ENCODE results near the gene CLINT1.
"Not testable (repeated sequence)": the region's sequence is repeated elsewhere in the genome, so short reads cannot be mapped to it uniquely, and the experiment has no call there.

The CLINT1 gene

GRCh38 chr5:157860898-157861890 lies 2.2 kb upstream of the CLINT1 start:
- no peak overlapping the region for H3K4me3 ChIP-seq (ENCODE audit: low read length)
- TF ChIP-seq CTCF (conservative IDR thresholded peaks at IDR 0.05; ENCODE audit: low read length) = no peak
- no peak for DNase-seq (ENCODE audit: low read depth)

- no peak for TF ChIP-seq CTCF (conservative IDR thresholded peaks at IDR 0.05; ENCODE audit: low read length)
- H3K4me3 ChIP-seq (ENCODE audit: low read length) = no peak overlapping the region; the same call in none of the 2 replicates
- DNase-seq (ENCODE audit: low read depth) = no peak
Observed at GRCh38 chr5:157859227-157859575, 256 bp upstream of the CLINT1 start.

- TF ChIP-seq CTCF (conservative IDR thresholded peaks at IDR 0.05; ENCODE audit: low read length) = no peak
- peak; percentile 42 for DNase-seq (ENCODE audit: low read depth)
- H3K4me3 ChIP-seq (ENCODE audit: low read length) = peak overlapping the region; percentile 93
Observed at GRCh38 chr5:157857816-157858526, 974 bp downstream of the CLINT1 start.

GRCh38 chr5:157855404-157855994 lies 3.4 kb downstream of the CLINT1 start:
- peak; percentile 81 for TF ChIP-seq CTCF (conservative IDR thresholded peaks at IDR 0.05; ENCODE audit: low read length)
- peak; percentile 69 for DNase-seq (ENCODE audit: low read depth)
- no peak overlapping the region for H3K4me3 ChIP-seq (ENCODE audit: low read length)

GRCh38 chr5:157853365-157853764 lies 5.6 kb downstream of the CLINT1 start:
- H3K4me3 ChIP-seq (ENCODE audit: low read length); DNase-seq (ENCODE audit: low read depth): not testable (repeated sequence)

GRCh38 chr5:157845914-157846598 lies 12.9 kb downstream of the CLINT1 start:
- TF ChIP-seq CTCF (conservative IDR thresholded peaks at IDR 0.05; ENCODE audit: low read length) = no peak
- no peak overlapping the region for H3K4me3 ChIP-seq (ENCODE audit: low read length)
- no peak for DNase-seq (ENCODE audit: low read depth)

GRCh38 chr5:157842787-157843186 lies 16.2 kb downstream of the CLINT1 start:
- no peak overlapping the region for H3K4me3 ChIP-seq (ENCODE audit: low read length)
- DNase-seq (ENCODE audit: low read depth) = no peak
- no peak for TF ChIP-seq CTCF (conservative IDR thresholded peaks at IDR 0.05; ENCODE audit: low read length)
